HCT116 (cell line): ENCODE data around the gene RIPOR3.

Experiments
- EZH2 ChIP-seq: fragments of 200-600 bp; sonication (generic); IDR thresholded peaks from 2 replicates; pipeline ENCODE4 v1.6.1; 2017; ENCODE audit warnings: antibody characterized with exemption, mixed run types
- FOSL1 ChIP-seq: IDR thresholded peaks from 2 replicates; pipeline ENCODE4 v1.6.1; 2012; ENCODE audit warnings: low read depth
- POLR2A ChIP-seq: IDR thresholded peaks from 2 replicates; pipeline ENCODE4 v1.7.0; 2011; ENCODE audit warnings: borderline replicate concordance; ENCODE audit not compliant: insufficient read depth, insufficient read length; ENCODE audit errors: extremely low read depth
- POLR2AphosphoS5 ChIP-seq: IDR thresholded peaks from 2 replicates; pipeline ENCODE4 v1.6.1; 2011; ENCODE audit warnings: mild to moderate bottlenecking, low read depth, low read length, moderate library complexity
- SIN3A ChIP-seq: IDR thresholded peaks from 2 replicates; pipeline ENCODE4 v1.6.1; 2012; ENCODE audit warnings: low read depth
- YY1 ChIP-seq: IDR thresholded peaks from 2 replicates; pipeline ENCODE4 v1.6.1; 2011; ENCODE audit warnings: low read length, low read depth, moderate library complexity, mild to moderate bottlenecking; ENCODE audit not compliant: insufficient replicate concordance; ENCODE audit errors: extremely low read depth
- TF ChIP-seq, protein P1 (sequence below), 3 experiments: fragments of 200-600 bp in 1 of 3; sonication (generic) in 1 of 3; IDR thresholded peaks in 2 of 3; conservative IDR thresholded peaks in 1 of 3; 2 replicates each; pipeline ENCODE4 v1.5.1; 2012 to 2017; ENCODE audit warnings: low read depth in 2 of 3, low read length in 2 of 3, antibody characterized with exemption in 1 of 3, borderline replicate concordance in 1 of 3, control low read depth in 1 of 3, mild to moderate bottlenecking in 1 of 3, mixed read lengths in 1 of 3, mixed run types in 1 of 3, moderate library complexity in 1 of 3; ENCODE audit not compliant: insufficient read depth in 1 of 3
- TF ChIP-seq, protein P2 (sequence below): IDR thresholded peaks from 2 replicates; pipeline ENCODE4 v1.6.1; 2011; ENCODE audit warnings: mild to moderate bottlenecking, low read length, moderate library complexity; ENCODE audit not compliant: insufficient replicate concordance; ENCODE audit errors: extremely low read depth

DNA sequence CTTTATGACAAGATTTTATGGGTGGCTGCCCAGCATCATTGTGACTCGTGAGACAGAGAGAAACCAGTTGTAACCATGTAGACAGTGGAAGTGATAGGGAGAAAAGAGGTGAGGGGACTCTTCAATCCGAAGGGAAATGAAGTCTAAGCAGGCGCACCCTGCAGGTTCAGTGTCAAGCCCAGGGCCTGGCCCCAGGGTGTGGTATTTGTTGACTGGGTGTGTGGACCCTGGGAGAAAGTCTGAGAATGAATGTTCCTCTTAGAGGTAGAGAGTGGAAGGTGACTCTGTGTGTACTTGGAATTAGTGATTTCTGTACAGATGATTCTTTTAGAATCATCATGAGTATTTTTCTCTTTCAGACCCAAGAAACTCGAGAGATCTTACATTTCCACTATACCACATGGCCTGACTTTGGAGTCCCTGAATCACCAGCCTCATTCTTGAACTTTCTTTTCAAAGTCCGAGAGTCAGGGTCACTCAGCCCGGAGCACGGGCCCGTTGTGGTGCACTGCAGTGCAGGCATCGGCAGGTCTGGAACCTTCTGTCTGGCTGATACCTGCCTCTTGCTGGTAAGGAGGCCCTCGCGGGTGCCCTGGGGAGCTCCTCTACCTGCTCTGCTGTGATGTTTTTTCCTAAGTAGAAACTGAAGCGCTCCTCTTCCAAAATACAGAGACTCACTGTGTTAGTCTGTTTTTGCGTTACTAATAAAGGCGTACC is 113.1 kb downstream of the RIPOR3 start:
- TF ChIP-seq, protein P1, sequence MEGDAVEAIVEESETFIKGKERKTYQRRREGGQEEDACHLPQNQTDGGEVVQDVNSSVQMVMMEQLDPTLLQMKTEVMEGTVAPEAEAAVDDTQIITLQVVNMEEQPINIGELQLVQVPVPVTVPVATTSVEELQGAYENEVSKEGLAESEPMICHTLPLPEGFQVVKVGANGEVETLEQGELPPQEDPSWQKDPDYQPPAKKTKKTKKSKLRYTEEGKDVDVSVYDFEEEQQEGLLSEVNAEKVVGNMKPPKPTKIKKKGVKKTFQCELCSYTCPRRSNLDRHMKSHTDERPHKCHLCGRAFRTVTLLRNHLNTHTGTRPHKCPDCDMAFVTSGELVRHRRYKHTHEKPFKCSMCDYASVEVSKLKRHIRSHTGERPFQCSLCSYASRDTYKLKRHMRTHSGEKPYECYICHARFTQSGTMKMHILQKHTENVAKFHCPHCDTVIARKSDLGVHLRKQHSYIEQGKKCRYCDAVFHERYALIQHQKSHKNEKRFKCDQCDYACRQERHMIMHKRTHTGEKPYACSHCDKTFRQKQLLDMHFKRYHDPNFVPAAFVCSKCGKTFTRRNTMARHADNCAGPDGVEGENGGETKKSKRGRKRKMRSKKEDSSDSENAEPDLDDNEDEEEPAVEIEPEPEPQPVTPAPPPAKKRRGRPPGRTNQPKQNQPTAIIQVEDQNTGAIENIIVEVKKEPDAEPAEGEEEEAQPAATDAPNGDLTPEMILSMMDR (IDR thresholded peaks at IDR 0.05 in 2 of 3, conservative IDR thresholded peaks at IDR 0.05 in 1 of 3; ENCODE audit: borderline replicate concordance in 1 of 3, insufficient read depth in 1 of 3, low read depth in 2 of 3, low read length in 2 of 3) = no peak
- TF ChIP-seq POLR2A = no peak
- TF ChIP-seq, protein P2, sequence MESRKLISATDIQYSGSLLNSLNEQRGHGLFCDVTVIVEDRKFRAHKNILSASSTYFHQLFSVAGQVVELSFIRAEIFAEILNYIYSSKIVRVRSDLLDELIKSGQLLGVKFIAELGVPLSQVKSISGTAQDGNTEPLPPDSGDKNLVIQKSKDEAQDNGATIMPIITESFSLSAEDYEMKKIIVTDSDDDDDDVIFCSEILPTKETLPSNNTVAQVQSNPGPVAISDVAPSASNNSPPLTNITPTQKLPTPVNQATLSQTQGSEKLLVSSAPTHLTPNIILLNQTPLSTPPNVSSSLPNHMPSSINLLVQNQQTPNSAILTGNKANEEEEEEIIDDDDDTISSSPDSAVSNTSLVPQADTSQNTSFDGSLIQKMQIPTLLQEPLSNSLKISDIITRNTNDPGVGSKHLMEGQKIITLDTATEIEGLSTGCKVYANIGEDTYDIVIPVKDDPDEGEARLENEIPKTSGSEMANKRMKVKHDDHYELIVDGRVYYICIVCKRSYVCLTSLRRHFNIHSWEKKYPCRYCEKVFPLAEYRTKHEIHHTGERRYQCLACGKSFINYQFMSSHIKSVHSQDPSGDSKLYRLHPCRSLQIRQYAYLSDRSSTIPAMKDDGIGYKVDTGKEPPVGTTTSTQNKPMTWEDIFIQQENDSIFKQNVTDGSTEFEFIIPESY = no peak
- no peak for TF ChIP-seq POLR2AphosphoS5
- TF ChIP-seq EZH2 = no peak
- TF ChIP-seq FOSL1 = no peak
- no peak for TF ChIP-seq SIN3A
- no peak for TF ChIP-seq YY1
